GM23338 (cell line): ENCODE results near the gene TAF4B.

Source experiments
- CTCF ChIP-seq, 2 experiments: fragments of 200-600 bp in 1 of 2; sonication (generic) in 1 of 2; conservative IDR thresholded peaks; 2 replicates each; pipeline versions ENCODE4 v1.5.1 to v1.6.1; 2016 to 2017; ENCODE audit warnings: antibody characterized with exemption in 2 of 2, low read depth in 2 of 2, mild to moderate bottlenecking in 2 of 2, moderate library complexity in 1 of 2
- EZH2 ChIP-seq: fragments of 200-600 bp; sonication (generic); IDR thresholded peaks from one replicate; pipeline ENCODE4 v1.8.0; 2017; ENCODE audit warnings: antibody characterized with exemption, mild to moderate bottlenecking, low read depth; ENCODE audit not compliant: unreplicated experiment
- ZNF462 ChIP-seq: fragments of 250-450 bp; sonication (Bioruptor Pico); IDR thresholded peaks from 2 replicates; pipeline ENCODE4 v1.5.0; 2020; ENCODE audit warnings: mild to moderate bottlenecking, moderate library complexity

GRCh38 chr18:26290385-26290784, 64.1 kb downstream of the TAF4B start:
- TF ChIP-seq CTCF (conservative IDR thresholded peaks at IDR 0.05; ENCODE audit: low read depth in 2 of 2) (no peak), ZNF462 (CRISPR knock-in tag) (no peak), EZH2 (no peak)
